HG03575 (cell line): Measurements from ENCODE around the gene SLC29A3.

Experiments used
- ATAC-seq: cut with Tn5 transposase; IDR thresholded peaks from one replicate; pipeline ENCODE4 v1.9.1; 2021; ENCODE audit not compliant: unreplicated experiment, insufficient number of reproducible peaks, low FRiP score; ENCODE audit errors: extremely low read depth

SLC29A3 gene

GRCh38 chr10:71338728-71339495 lies 19.9 kb downstream of the SLC29A3 start:
- ATAC-seq, result no peak

GRCh38 chr10:71339796-71340589 lies 20.9 kb downstream of the SLC29A3 start:
- ATAC-seq, result no peak

GRCh38 chr10:71342573-71343391 lies 23.7 kb downstream of the SLC29A3 start:
- ATAC-seq, result no peak

GRCh38 chr10:71343392-71343773 lies 24.3 kb downstream of the SLC29A3 start:
- ATAC-seq, result no peak

- ATAC-seq, result no peak
Measured at GRCh38 chr10:71344154-71344925, 25.3 kb downstream of the SLC29A3 start.

GRCh38 chr10:71344993-71345480 lies 26.0 kb downstream of the SLC29A3 start:
- ATAC-seq, result no peak

GRCh38 chr10:71345694-71346093 lies 26.6 kb downstream of the SLC29A3 start:
- ATAC-seq, result no peak

GRCh38 chr10:71346731-71347130 lies 27.7 kb downstream of the SLC29A3 start:
- ATAC-seq, result no peak

GRCh38 chr10:71347587-71348395 lies 28.7 kb downstream of the SLC29A3 start:
- no peak for ATAC-seq

- no peak for ATAC-seq
Measured at GRCh38 chr10:71348850-71349249, 29.8 kb downstream of the SLC29A3 start.

- no peak for ATAC-seq
Measured at GRCh38 chr10:71349406-71349805, 30.3 kb downstream of the SLC29A3 start.

GRCh38 chr10:71351087-71351486 lies 32.0 kb downstream of the SLC29A3 start:
- ATAC-seq, result no peak

- ATAC-seq, result no peak
Measured at GRCh38 chr10:71351628-71352319, 32.7 kb downstream of the SLC29A3 start.

- no peak for ATAC-seq
Measured at GRCh38 chr10:71353639-71354038, 34.6 kb downstream of the SLC29A3 start.

GRCh38 chr10:71354776-71355175 lies 35.7 kb downstream of the SLC29A3 start:
- no peak for ATAC-seq

- ATAC-seq, result no peak
Measured at GRCh38 chr10:71355886-71356285, 36.8 kb downstream of the SLC29A3 start.

- no peak for ATAC-seq
Measured at GRCh38 chr10:71357792-71358265, 38.8 kb downstream of the SLC29A3 start.
